COR-L47 (cell line): Measurements from ENCODE around the gene CNTNAP2.

ENCODE experiments used
- DNase-seq: peaks from one replicate; lab custom pipeline; 2025; lab: John Stamatoyannopoulos, UW

CNTNAP2 gene

GRCh38 chr7:148149730-148150129, 2033.1 kb downstream of the CNTNAP2 start:
- DNase-seq = no peak

GRCh38 chr7:148151778-148152177, 2035.2 kb downstream of the CNTNAP2 start:
- DNase-seq = no peak

GRCh38 chr7:148153616-148154284, 2037.1 kb downstream of the CNTNAP2 start:
- DNase-seq = peak; percentile 89

- no peak for DNase-seq
Observed at GRCh38 chr7:148155000-148155399, 2038.4 kb downstream of the CNTNAP2 start.

GRCh38 chr7:148155826-148156225, 2039.2 kb downstream of the CNTNAP2 start:
- no peak for DNase-seq

- no peak for DNase-seq
Observed at GRCh38 chr7:148156233-148156632, 2039.6 kb downstream of the CNTNAP2 start.

GRCh38 chr7:148159331-148159730, 2042.7 kb downstream of the CNTNAP2 start:
- no peak for DNase-seq

GRCh38 chr7:148161776-148162175, 2045.2 kb downstream of the CNTNAP2 start:
- DNase-seq = no peak

- no peak for DNase-seq
Observed at GRCh38 chr7:148162808-148163207, 2046.2 kb downstream of the CNTNAP2 start.

- no peak for DNase-seq
Observed at GRCh38 chr7:148163246-148163645, 2046.6 kb downstream of the CNTNAP2 start.

GRCh38 chr7:148172920-148173319, 2056.3 kb downstream of the CNTNAP2 start:
- no peak for DNase-seq

GRCh38 chr7:148173369-148173768, 2056.8 kb downstream of the CNTNAP2 start:
- DNase-seq = peak; percentile 65

GRCh38 chr7:148174376-148174775, 2057.8 kb downstream of the CNTNAP2 start:
- DNase-seq = no peak

GRCh38 chr7:148175512-148175911, 2058.9 kb downstream of the CNTNAP2 start:
- no peak for DNase-seq

GRCh38 chr7:148177972-148178371, 2061.4 kb downstream of the CNTNAP2 start:
- no peak for DNase-seq

GRCh38 chr7:148180075-148180474, 2063.5 kb downstream of the CNTNAP2 start:
- no peak for DNase-seq

GRCh38 chr7:148182264-148182663, 2065.7 kb downstream of the CNTNAP2 start:
- DNase-seq = no peak

- DNase-seq = no peak
Observed at GRCh38 chr7:148185041-148185440, 2068.4 kb downstream of the CNTNAP2 start.

GRCh38 chr7:148187471-148187870, 2070.9 kb downstream of the CNTNAP2 start:
- DNase-seq = no peak

GRCh38 chr7:148191391-148192065, 2074.9 kb downstream of the CNTNAP2 start:
- DNase-seq = peak; percentile 40

GRCh38 chr7:148192491-148192890, 2075.9 kb downstream of the CNTNAP2 start:
- DNase-seq = no peak

- DNase-seq = no peak
Observed at GRCh38 chr7:148201992-148202391, 2085.4 kb downstream of the CNTNAP2 start.

GRCh38 chr7:148204639-148205304, 2088.2 kb downstream of the CNTNAP2 start:
- DNase-seq = peak; percentile 23
